GM12878 (cell line): Measurements from ENCODE around the gene AEN. TPM values are rescaled to one million over a fixed set of nuclear protein-coding genes. Genes with fewer than 3 reads are reported as not detected.
A peak's percentile ranks its signal among the peaks of the same experiment; 100 is the strongest.

Experiments
- ATAC-seq: fragments of 200-7000 bp; cut with Tn5 transposase; 3 replicates; pipeline ENCODE4 v1.9.1; 2020; ENCODE audit warnings: mild to moderate bottlenecking, moderate library complexity
- BruUV-seq: library from RNA; stranded (reverse); fragments of 400-500 nt; replicated peaks from 2 replicates; lab custom pipeline; 2021; lab: Mats Ljungman, UMichigan
- CTCF ChIA-PET: fragments of 300-600 bp; sonication (Branson Sonifier 250); formaldehyde crosslinking; extraction: SDS; loops from one replicate; lab custom pipeline; 2021; ENCODE audit warnings: inconsistent platforms; lab: Yijun Ruan, JAX
- POLR2A ChIA-PET: fragments of 350-600 bp; formaldehyde crosslinking; extraction: SDS; loops from one replicate; lab custom pipeline; 2021; ENCODE audit warnings: inconsistent platforms; lab: Charles Lee
- RAD21 ChIA-PET: fragments of 300-600 bp; sonication (Branson Sonifier 250); formaldehyde crosslinking; loops from one replicate; lab custom pipeline; 2023; ENCODE audit warnings: antibody characterized with exemption; ENCODE audit not compliant: unreplicated experiment; lab: Charles Lee
- SMC1A ChIA-PET: fragments of 300-600 bp; sonication (Branson Sonifier 250); formaldehyde crosslinking; loops from one replicate; lab custom pipeline; 2023; ENCODE audit not compliant: unreplicated experiment, uncharacterized antibody; lab: Charles Lee
- DNase-seq: peaks from one replicate; pipeline ENCODE4 v3.0.0-alpha.2; 2011; ENCODE audit warnings: low read depth, low spot score
- FAIRE-seq: peaks from 3 replicates; lab custom pipeline; 2011; peaks lifted over from hg19 to GRCh38; lab: Jason Lieb, UNC
- H2AFZ ChIP-seq: 2 replicates; pipeline ENCODE4 v1.6.0; 2011; ENCODE audit warnings: low read depth, low read length, control low read depth; ENCODE audit not compliant: control insufficient read depth
- H3K27ac ChIP-seq: 2 replicates; pipeline ENCODE4 v1.5.1; 2011; ENCODE audit warnings: control low read depth; ENCODE audit not compliant: control insufficient read depth, insufficient read depth
- H3K27me3 ChIP-seq, 2 experiments: replicated peaks in 1 of 2; 2 replicates each; pipeline versions ENCODE4 v1.6.0 to v1.6.1; 2011; ENCODE audit warnings: low read length in 1 of 2; ENCODE audit not compliant: control insufficient read depth in 2 of 2, insufficient read depth in 2 of 2
- H3K36me3 ChIP-seq, 2 experiments: 2 replicates each; pipeline ENCODE4 v1.5.1; 2011; ENCODE audit warnings: low read length in 1 of 2; ENCODE audit not compliant: control insufficient read depth in 2 of 2, insufficient read depth in 2 of 2
- H3K4me1 ChIP-seq: 2 replicates; pipeline ENCODE4 v1.6.1; 2011; ENCODE audit warnings: mild to moderate bottlenecking, low read length, moderate library complexity, mixed read lengths; ENCODE audit not compliant: control insufficient read depth, insufficient read depth
- H3K4me2 ChIP-seq: 2 replicates; pipeline ENCODE4 v1.6.0; 2011; ENCODE audit warnings: control low read depth; ENCODE audit not compliant: control insufficient read depth, insufficient read depth
- H3K4me3 ChIP-seq: fragments of 200-600 bp; sonication (generic); 2 replicates; pipeline ENCODE4 v1.5.1; 2016
- H3K79me2 ChIP-seq: 2 replicates; pipeline ENCODE4 v1.6.0; 2011; ENCODE audit warnings: low read length; ENCODE audit not compliant: control insufficient read depth, insufficient read depth
- H3K9ac ChIP-seq: 2 replicates; pipeline ENCODE4 v1.8.0; 2011; ENCODE audit warnings: low read length, control low read depth, mixed read lengths; ENCODE audit not compliant: control insufficient read depth, insufficient read depth
- H3K9me3 ChIP-seq: replicated peaks from 3 replicates; pipeline ENCODE4 v1.5.1; 2011; ENCODE audit warnings: mild to moderate bottlenecking, low read length; ENCODE audit not compliant: control insufficient read depth, insufficient read depth
- H4K20me1 ChIP-seq: 2 replicates; pipeline ENCODE4 v1.6.0; 2011; ENCODE audit not compliant: control insufficient read depth, insufficient read depth
- ATF7 ChIP-seq: fragments of 450-650 bp; IDR thresholded peaks from 2 replicates; pipeline ENCODE4 v1.6.1; 2016; ENCODE audit warnings: low read depth, mild to moderate bottlenecking
- CBX5 ChIP-seq: sonication (generic); IDR thresholded peaks from 2 replicates; pipeline ENCODE4 v1.6.1; 2016; ENCODE audit warnings: low read depth, moderate library complexity, mild to moderate bottlenecking, inconsistent platforms
- DPF2 ChIP-seq: fragments of 450-650 bp; IDR thresholded peaks from 2 replicates; pipeline ENCODE4 v1.6.1; 2017; ENCODE audit warnings: mild to moderate bottlenecking
- EED ChIP-seq: sonication (generic); IDR thresholded peaks from 2 replicates; pipeline ENCODE4 v1.6.1; 2016; ENCODE audit warnings: antibody characterized with exemption, low read depth
- EGR1 ChIP-seq, 2 experiments: IDR thresholded peaks; 1 replicate in 1 of 2; 2 replicates in 1 of 2; pipeline ENCODE4 v1.6.1; 2011 to 2012; ENCODE audit warnings: low read depth in 2 of 2, low read length in 2 of 2, borderline replicate concordance in 1 of 2, mild to moderate bottlenecking in 1 of 2, moderate library complexity in 1 of 2
- FOS ChIP-seq: IDR thresholded peaks from 3 replicates; pipeline ENCODE4 v1.6.1; 2011; ENCODE audit warnings: borderline replicate concordance; ENCODE audit not compliant: insufficient read length; ENCODE audit errors: extremely low read depth
- IKZF1 ChIP-seq: fragments of 450-650 bp; conservative IDR thresholded peaks from 2 replicates; pipeline ENCODE4 v1.6.1; 2017; ENCODE audit warnings: antibody characterized with exemption, mild to moderate bottlenecking
- IKZF2 ChIP-seq, 2 experiments: fragments of 450-650 bp; IDR thresholded peaks; 2 replicates each; pipeline ENCODE4 v1.6.1; 2017; ENCODE audit warnings: mild to moderate bottlenecking in 2 of 2, moderate library complexity in 2 of 2
- JUND ChIP-seq: IDR thresholded peaks from 2 replicates; pipeline ENCODE4 v1.6.1; 2012; ENCODE audit warnings: low read depth, mild to moderate bottlenecking, low read length, improper control_type of control experiment, moderate library complexity
- MTA2 ChIP-seq: fragments of 450-650 bp; IDR thresholded peaks from 2 replicates; pipeline ENCODE4 v1.6.1; 2016; ENCODE audit warnings: low read depth, mild to moderate bottlenecking, moderate library complexity
- POLR2AphosphoS2 ChIP-seq: IDR thresholded peaks from 2 replicates; pipeline ENCODE4 v1.6.1; 2011; ENCODE audit warnings: low read depth, mild to moderate bottlenecking, low read length, improper control_type of control experiment, moderate library complexity
- RAD51 ChIP-seq: fragments of 450-650 bp; IDR thresholded peaks from 2 replicates; pipeline ENCODE4 v1.6.1; 2016; ENCODE audit warnings: moderate library complexity, mild to moderate bottlenecking, inconsistent platforms
- RELA ChIP-seq: fragments of 450-650 bp; IDR thresholded peaks from 2 replicates; pipeline ENCODE4 v1.8.0; 2014; ENCODE audit warnings: borderline replicate concordance; ENCODE audit not compliant: partially characterized antibody
- SPI1 ChIP-seq: IDR thresholded peaks from 2 replicates; pipeline ENCODE4 v1.6.1; 2011; ENCODE audit warnings: low read depth, mild to moderate bottlenecking, low read length, moderate library complexity, borderline replicate concordance; ENCODE audit not compliant: insufficient read depth
- SUZ12 ChIP-seq: fragments of 200-600 bp; sonication (generic); IDR thresholded peaks from one replicate; pipeline ENCODE4 v1.6.1; 2018; ENCODE audit warnings: antibody characterized with exemption, mild to moderate bottlenecking; ENCODE audit not compliant: unreplicated experiment
- WGBS: methylation state at CpG from one replicate; pipeline ENCODE4 v1.1.6; 2016; ENCODE audit warnings: low lambda C conversion rate; ENCODE audit not compliant: insufficient replicate concordance, insufficient coverage; ENCODE audit errors: missing lambda C conversion rate; 5-methylcytosine and 5-hydroxymethylcytosine counted together
- in situ Hi-C: fragments of 300-500 bp; cut with MboI; formaldehyde crosslinking; loops from 9 replicates; pipeline ENCODE4 v1.14.3; 2018; ENCODE audit warnings: mixed read lengths
- intact Hi-C: fragments of 100-400 bp; cut with micrococcal nuclease; formaldehyde crosslinking; loops from one replicate; pipeline ENCODE4 v1.14.2; 2022; ENCODE audit not compliant: unreplicated experiment
- polyA plus RNA-seq, 11 experiments: library from polyadenylated mRNA; depleted of rRNA in 4 of 11; unstranded in 6 of 11; stranded (reverse) in 5 of 11; fragments of >200 nt; fragmentation: Nextera tagmentation in 4 of 11; fragmentation: Illumina TruSeq in 1 of 11; extraction: Ambion mirVana in 4 of 11; extraction: Trizol in 1 of 11; gene quantifications; 1 replicate in 1 of 11; 2 replicates in 10 of 11; pipeline versions ENCODE4 v1.2.1 to v1.2.3, GENCODE V29; 2011 to 2016; ENCODE audit warnings: inconsistent platforms in 2 of 11, missing spikeins in 2 of 11, low read depth in 1 of 11
- total RNA-seq, 4 experiments: library from RNA; depleted of rRNA in 3 of 4; stranded (reverse); fragments of >200 nt in 3 of 4; fragmentation: Illumina TruSeq in 1 of 4; extraction: Trizol in 1 of 4; gene quantifications; 2 replicates each; pipeline versions ENCODE4 v1.2.1 to v1.2.3, GENCODE V29; 2013 to 2021
- TF ChIP-seq, protein P1 (sequence below): IDR thresholded peaks from 2 replicates; pipeline ENCODE4 v1.6.1; 2011; ENCODE audit warnings: borderline replicate concordance, low read depth, mild to moderate bottlenecking, moderate library complexity, mixed read lengths, low read length; ENCODE audit not compliant: insufficient read depth; ENCODE audit errors: extremely low read length
- TF ChIP-seq, protein P2 (sequence below), 3 experiments: IDR thresholded peaks in 2 of 3; conservative IDR thresholded peaks in 1 of 3; 2 replicates each; pipeline ENCODE4 v1.5.1; 2011; ENCODE audit warnings: low read depth in 3 of 3, low read length in 3 of 3, mild to moderate bottlenecking in 3 of 3, control low read depth in 2 of 3, moderate library complexity in 2 of 3, inconsistent platforms in 1 of 3, mixed read lengths in 1 of 3; ENCODE audit not compliant: control insufficient read depth in 2 of 3, insufficient read depth in 1 of 3; ENCODE audit errors: extremely low read depth in 1 of 3

The AEN gene
- total and polyA plus RNA-seq, 10 of the 15 experiments (the other 5 are each of a cell fraction or from before 2014, with no cell fraction given): 11.7 to 81.2 (median 53.7) TPM

DNA sequence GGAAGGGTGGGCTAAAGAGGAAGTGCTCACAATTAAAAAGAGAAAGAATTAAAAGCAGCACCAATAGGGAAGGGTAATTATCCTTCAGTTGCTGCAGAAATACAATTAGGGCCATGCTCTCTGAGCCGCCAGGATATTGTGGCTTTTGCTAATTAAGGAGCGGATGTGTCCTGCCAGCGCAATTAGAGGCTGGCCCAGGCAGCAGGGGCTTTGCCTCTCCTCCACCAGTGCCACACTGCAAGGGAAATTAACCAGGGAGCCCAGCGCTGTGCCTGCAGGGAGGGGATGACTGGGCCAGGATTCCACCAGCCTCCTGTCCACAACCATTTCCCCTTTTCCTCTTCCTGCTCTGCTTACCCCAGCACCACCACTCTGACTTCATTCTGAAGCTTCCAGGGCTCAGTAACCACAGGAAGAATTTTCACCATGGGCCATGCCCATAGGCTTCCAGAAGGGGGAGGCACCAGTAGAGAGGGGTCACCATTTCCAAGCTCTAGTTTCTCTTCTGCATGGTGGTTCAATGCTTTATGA is 10.4 kb upstream of the AEN start:
- Histone ChIP-seq H2AFZ (no peak overlapping the region), H3K79me2 (no peaks in the 10 kb centered on the region), H3K27ac (no peak overlapping the region), H3K4me3 (no peak overlapping the region), H3K9me3 (no peaks in the 10 kb centered on the region), H4K20me1 (no peaks in the 10 kb centered on the region), H3K4me1 (peaks cover 21% of the 10 kb centered on the region), H3K4me2 (no peak overlapping the region), H3K36me3 (no peaks in the 10 kb centered on the region), H3K27me3 (peaks cover 6 to 13% of the 10 kb centered on the region in 2 experiments; a peak in 3 of 4 replicates), H3K9ac (no peak overlapping the region)
- no TSS peak for BruUV-seq
- in situ Hi-C loops (no loop called here), intact Hi-C loops (no loop called here)
- WGBS: 6% methylated on average over 4 of the region's 4 CpGs
- ChIA-PET RAD21 (no interaction called here), SMC1A (no interaction called here), POLR2A (interaction anchor here (0.9 kb wide), 1 partner anchor 11 kb away, joined by 3 read pairs; no protein-coding TSS in a partner anchor), CTCF (interaction anchor here (1.1 to 1.2 kb wide), 2 partner anchors 14 to 88 kb away, joined by 3 read pairs; no protein-coding TSS in a partner anchor)
- no peak for TF ChIP-seq DPF2
- peak; percentile 36; the same call in 1 of the 2 replicates for TF ChIP-seq EED
- TF ChIP-seq, protein P1, sequence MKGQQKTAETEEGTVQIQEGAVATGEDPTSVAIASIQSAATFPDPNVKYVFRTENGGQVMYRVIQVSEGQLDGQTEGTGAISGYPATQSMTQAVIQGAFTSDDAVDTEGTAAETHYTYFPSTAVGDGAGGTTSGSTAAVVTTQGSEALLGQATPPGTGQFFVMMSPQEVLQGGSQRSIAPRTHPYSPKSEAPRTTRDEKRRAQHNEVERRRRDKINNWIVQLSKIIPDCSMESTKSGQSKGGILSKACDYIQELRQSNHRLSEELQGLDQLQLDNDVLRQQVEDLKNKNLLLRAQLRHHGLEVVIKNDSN: no peak
- no peak for TF ChIP-seq FOS
- TF ChIP-seq, protein P2, sequence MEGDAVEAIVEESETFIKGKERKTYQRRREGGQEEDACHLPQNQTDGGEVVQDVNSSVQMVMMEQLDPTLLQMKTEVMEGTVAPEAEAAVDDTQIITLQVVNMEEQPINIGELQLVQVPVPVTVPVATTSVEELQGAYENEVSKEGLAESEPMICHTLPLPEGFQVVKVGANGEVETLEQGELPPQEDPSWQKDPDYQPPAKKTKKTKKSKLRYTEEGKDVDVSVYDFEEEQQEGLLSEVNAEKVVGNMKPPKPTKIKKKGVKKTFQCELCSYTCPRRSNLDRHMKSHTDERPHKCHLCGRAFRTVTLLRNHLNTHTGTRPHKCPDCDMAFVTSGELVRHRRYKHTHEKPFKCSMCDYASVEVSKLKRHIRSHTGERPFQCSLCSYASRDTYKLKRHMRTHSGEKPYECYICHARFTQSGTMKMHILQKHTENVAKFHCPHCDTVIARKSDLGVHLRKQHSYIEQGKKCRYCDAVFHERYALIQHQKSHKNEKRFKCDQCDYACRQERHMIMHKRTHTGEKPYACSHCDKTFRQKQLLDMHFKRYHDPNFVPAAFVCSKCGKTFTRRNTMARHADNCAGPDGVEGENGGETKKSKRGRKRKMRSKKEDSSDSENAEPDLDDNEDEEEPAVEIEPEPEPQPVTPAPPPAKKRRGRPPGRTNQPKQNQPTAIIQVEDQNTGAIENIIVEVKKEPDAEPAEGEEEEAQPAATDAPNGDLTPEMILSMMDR (IDR thresholded peaks at IDR 0.05 in 2 of 3, conservative IDR thresholded peaks at IDR 0.05 in 1 of 3; ENCODE audit: control insufficient read depth in 2 of 3, extremely low read depth in 1 of 3, insufficient read depth in 1 of 3, low read depth in 3 of 3, low read length in 3 of 3): no peak
- TF ChIP-seq IKZF2 (IDR thresholded peaks at IDR 0.05): peak in 1 of 2 experiments; percentile 53; a peak in 2 of 4 replicates
- TF ChIP-seq POLR2AphosphoS2: no peak
- no peak for TF ChIP-seq RELA
- no peak for TF ChIP-seq RAD51
- no peak for TF ChIP-seq CBX5
- no peak for TF ChIP-seq EGR1 (IDR thresholded peaks at IDR 0.05; ENCODE audit: borderline replicate concordance in 1 of 2, low read depth in 2 of 2, low read length in 2 of 2)
- peak; percentile 79 for TF ChIP-seq MTA2
- no peak for TF ChIP-seq JUND
- TF ChIP-seq IKZF1: peak; percentile 26; the same call in 1 of the 2 replicates
- TF ChIP-seq SUZ12: no peak
- peak; percentile 21; the same call in 1 of the 2 replicates for TF ChIP-seq SPI1
- TF ChIP-seq ATF7: no peak
- DNase-seq: no peak
- peak; percentile 58 for ATAC-seq
- no peak for FAIRE-seq
